GM12872 (cell line): Measurements from ENCODE around the gene SV2A.

ENCODE experiments used
- TF ChIP-seq, protein P1 (sequence below): IDR thresholded peaks from 3 replicates; pipeline ENCODE4 v1.5.1; 2011; ENCODE audit warnings: low read depth, mild to moderate bottlenecking, low read length, moderate library complexity; ENCODE audit not compliant: insufficient read depth

Gene SV2A

DNA sequence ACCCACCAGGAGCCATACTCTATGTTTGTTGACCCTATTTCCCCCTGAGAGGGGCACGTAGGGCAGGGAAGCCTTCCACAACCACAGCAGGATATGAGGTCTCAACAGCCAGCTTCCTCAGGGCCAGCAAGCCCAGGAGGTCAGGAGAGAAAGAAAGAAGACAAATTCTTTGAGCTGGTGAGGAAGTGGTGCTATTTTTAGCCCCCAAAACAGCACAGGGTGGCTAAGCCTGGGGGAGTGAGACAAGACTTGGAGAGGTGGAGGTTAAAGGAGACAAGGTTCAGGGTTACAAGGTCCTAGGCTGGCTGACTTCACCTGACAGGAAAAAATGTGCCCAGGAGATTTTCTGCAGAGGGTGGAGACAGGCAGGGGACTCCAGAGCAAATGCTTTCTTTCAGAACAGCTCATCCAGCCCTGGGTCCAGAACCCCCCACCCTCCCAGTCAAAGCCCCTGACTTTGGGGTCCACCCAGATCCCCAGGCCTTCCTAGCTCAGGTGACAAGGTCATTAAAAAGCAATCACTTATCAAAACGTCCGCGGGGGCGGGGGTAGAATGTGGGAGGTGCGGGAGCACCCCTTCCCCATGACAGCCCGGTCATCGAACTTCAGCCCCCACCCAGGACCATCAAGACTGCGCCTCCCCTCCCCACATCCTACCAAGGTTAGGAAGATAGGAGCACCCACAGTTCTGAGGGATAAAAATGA is 1.3 kb downstream of the SV2A start:
- TF ChIP-seq, protein P1, sequence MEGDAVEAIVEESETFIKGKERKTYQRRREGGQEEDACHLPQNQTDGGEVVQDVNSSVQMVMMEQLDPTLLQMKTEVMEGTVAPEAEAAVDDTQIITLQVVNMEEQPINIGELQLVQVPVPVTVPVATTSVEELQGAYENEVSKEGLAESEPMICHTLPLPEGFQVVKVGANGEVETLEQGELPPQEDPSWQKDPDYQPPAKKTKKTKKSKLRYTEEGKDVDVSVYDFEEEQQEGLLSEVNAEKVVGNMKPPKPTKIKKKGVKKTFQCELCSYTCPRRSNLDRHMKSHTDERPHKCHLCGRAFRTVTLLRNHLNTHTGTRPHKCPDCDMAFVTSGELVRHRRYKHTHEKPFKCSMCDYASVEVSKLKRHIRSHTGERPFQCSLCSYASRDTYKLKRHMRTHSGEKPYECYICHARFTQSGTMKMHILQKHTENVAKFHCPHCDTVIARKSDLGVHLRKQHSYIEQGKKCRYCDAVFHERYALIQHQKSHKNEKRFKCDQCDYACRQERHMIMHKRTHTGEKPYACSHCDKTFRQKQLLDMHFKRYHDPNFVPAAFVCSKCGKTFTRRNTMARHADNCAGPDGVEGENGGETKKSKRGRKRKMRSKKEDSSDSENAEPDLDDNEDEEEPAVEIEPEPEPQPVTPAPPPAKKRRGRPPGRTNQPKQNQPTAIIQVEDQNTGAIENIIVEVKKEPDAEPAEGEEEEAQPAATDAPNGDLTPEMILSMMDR: no peak

DNA sequence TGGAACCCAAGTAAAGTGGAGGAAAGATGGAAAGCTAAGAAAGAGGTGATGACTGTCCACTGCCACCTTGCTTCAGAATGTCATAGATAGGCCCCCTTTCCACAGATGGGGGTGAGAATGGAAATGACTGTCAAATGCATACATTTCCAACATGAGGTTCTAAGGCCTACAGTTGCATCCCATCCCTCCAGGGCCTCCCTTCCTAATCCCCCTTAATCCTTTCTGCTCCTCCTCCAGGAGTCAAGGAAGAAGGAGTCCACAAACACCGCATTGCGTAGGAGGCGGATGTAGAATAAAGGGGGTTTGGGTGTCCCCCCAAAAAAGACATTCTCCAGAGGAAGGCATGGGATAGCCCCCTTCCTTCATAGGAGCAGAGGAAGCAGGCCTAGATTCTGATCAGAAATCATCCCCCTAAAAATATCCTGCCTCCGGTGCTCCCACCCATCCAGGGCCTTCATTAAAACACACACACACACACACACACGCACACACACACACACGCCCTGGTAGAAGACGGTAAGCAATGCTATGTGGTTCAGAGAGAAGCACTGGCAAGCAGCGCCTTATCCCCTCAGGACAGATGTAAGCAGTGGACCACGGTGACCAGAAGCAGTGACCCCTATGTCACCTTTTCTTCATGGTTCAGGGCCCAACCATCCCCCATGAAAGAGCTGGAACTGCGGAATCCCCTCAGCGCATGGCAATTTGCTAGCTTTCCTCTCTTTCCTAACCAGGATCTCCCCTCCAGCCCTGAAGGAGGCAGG is 2.0 kb downstream of the SV2A start:
- TF ChIP-seq, protein P1: no peak

DNA sequence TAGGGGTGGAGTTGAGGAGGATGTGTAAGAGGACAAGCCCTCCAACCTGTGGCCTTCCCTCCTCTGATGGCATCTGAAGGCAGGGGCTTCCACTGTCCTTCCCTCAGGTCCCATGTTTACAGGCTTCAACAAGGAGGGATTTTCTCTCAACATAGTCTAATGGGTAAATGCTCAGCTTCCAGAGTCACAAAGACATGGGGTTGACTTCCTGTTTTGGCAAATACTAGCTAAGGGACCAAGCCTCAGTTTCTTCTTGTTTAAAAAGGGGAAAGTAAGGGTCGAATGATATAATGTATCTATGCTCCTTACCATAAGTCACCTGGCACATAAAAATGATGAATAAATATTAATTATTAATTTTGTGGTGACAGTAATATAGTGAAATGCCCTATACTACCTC is 3.1 kb downstream of the SV2A start:
- TF ChIP-seq, protein P1: no peak

DNA sequence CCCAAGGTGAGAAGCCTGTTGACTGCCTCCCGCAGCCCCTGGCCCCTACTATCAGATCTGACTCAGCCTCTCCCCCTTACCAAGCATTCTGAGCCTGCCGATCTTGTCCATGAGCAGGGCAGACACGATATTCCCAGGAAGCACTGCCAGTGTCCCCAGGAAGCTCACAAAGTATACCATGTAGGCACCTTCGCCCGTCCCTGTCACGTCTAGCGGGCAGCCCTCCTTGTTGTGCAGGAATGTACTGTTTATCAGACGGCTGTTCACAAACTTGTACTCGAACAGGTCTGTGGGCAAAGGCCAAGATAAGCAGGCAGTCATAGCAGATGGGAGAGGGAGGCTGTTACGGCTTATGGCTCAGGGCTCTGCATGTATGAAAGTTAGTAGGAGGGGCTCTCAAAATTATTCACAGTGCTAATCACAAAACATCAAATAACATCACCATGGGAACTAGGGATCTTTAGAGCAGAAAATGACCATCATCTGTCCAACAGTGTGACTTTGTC is 11.0 kb downstream of the SV2A start:
- TF ChIP-seq, protein P1: no peak

DNA sequence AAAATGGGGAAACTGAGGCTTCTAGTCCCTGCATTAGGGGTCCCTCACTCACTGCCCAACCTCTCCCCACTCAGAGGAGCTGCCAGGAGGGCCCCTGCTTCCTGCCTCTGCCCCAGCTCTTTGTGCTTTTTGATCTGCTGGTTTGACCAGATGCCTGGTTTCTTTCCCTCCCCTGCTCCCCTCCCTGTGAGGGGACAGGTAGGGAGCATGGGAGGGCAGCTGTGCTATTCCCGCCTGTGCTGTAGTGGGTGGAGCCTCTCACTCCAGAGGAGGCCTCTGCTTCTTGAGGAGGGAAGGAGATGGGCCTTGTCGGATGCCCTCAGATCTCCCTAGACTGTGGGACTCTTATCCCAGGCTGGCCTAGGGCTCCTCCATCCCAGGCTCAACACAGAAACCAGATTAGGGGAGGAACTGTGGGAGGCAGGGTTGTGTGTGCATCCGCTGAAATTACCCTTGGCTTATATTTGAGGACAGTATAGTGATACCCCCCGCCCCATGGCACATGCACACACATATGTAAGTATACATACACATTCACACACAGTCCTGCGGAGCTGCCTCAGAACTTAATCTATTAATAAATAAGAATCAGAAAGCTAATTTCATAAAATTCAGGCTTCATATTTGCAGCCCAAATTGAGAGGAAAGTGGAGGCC is 13.7 kb downstream of the SV2A start:
- TF ChIP-seq, protein P1: no peak

DNA sequence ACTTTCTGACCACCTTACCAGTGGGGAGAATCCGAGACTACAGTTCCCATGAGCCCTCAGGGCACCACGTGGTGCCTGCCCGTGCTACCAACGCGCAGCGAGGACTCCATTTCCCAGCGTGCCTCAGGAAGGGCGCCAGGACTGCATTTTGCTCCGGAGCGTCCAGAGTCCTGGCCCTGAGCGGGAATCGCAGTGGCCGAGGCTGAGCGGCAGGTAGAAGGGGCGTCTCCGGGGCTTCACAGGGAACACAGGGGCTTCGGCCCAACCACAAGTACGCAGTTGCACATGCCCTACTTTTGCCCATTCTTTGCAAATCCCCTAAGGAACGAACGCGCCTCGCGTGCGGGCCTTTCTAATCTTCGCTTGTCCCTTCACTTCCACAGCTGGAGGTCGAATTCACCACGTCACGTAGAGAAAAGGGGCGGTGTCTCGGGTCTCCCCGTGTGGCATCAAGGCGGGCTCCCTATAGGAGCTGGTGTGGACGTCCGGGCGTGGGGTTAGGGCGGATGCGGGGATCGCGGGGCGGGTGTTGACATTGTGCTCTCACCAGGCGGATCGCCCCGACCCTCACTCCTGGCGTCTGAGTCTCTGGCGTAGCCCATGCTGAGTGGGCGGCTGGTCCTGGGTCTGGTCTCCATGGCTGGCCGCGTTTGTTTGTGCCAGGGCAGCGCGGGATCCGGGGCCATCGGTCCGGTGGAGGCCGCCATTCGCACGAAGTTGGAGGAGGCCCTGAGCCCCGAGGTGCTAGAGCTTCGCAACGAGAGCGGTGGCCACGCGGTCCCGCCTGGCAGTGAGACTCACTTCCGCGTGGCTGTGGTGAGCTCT is 18.0 kb downstream of the SV2A start, which contains the start of gene BOLA1:
Gene BOLA1, plus strand, starts transcription at position 109 of the 825 bp plus-strand sequence. Its CDS starts 492 bp downstream, at position 601.
- TF ChIP-seq, protein P1: no peak
